ENCODE results near the gene PPP1R37.
"Not testable (repeated sequence)": the region's sequence is repeated elsewhere in the genome, so short reads cannot be mapped to it uniquely, and the experiment has no call there.

PPP1R37 gene

GRCh38 chr19:45095496-45096413 is 2.8 kb downstream of the PPP1R37 start:
- DNase-seq (ENCODE audit: low read depth): no peak

- DNase-seq (ENCODE audit: low read depth): no peak
Observed at GRCh38 chr19:45096700-45097099, 3.7 kb downstream of the PPP1R37 start.

- no peak for DNase-seq (ENCODE audit: low read depth)
Observed at GRCh38 chr19:45097450-45097775, 4.4 kb downstream of the PPP1R37 start.

GRCh38 chr19:45097776-45098520 is 5.0 kb downstream of the PPP1R37 start:
- DNase-seq (ENCODE audit: low read depth): no peak

- DNase-seq (ENCODE audit: low read depth): no peak
Observed at GRCh38 chr19:45098521-45099466, 5.8 kb downstream of the PPP1R37 start.

GRCh38 chr19:45099467-45100191 is 6.7 kb downstream of the PPP1R37 start:
- DNase-seq (ENCODE audit: low read depth): no peak

GRCh38 chr19:45100201-45100600 is 7.2 kb downstream of the PPP1R37 start:
- DNase-seq (ENCODE audit: low read depth): no peak

- no peak for DNase-seq (ENCODE audit: low read depth)
Observed at GRCh38 chr19:45100846-45101252, 7.9 kb downstream of the PPP1R37 start.

- no peak for DNase-seq (ENCODE audit: low read depth)
Observed at GRCh38 chr19:45101806-45102205, 8.8 kb downstream of the PPP1R37 start.

- DNase-seq (ENCODE audit: low read depth): no peak
Observed at GRCh38 chr19:45102481-45102880, 9.5 kb downstream of the PPP1R37 start.

- DNase-seq (ENCODE audit: low read depth): no peak
Observed at GRCh38 chr19:45103156-45103507, 10.2 kb downstream of the PPP1R37 start.

- no peak for DNase-seq (ENCODE audit: low read depth)
Observed at GRCh38 chr19:45103508-45104319, 10.7 kb downstream of the PPP1R37 start.

- no peak for DNase-seq (ENCODE audit: low read depth)
Observed at GRCh38 chr19:45104658-45105349, 11.8 kb downstream of the PPP1R37 start.

GRCh38 chr19:45106363-45106762 is 13.4 kb downstream of the PPP1R37 start:
- DNase-seq (ENCODE audit: low read depth): not testable (repeated sequence)

- DNase-seq (ENCODE audit: low read depth): no peak
Observed at GRCh38 chr19:45107621-45108150, 14.7 kb downstream of the PPP1R37 start.

- DNase-seq (ENCODE audit: low read depth): no peak
Observed at GRCh38 chr19:45110851-45111266, 17.9 kb downstream of the PPP1R37 start.

GRCh38 chr19:45112111-45112827 is 19.3 kb downstream of the PPP1R37 start:
- DNase-seq (ENCODE audit: low read depth): no peak

GRCh38 chr19:45113628-45114027 is 20.6 kb downstream of the PPP1R37 start:
- DNase-seq (ENCODE audit: low read depth): no peak

GRCh38 chr19:45114116-45114515 is 21.1 kb downstream of the PPP1R37 start:
- DNase-seq (ENCODE audit: low read depth): no peak

Measured in stimulated activated CD8-positive, alpha-beta memory T cell treated with anti-CD3 and anti-CD28 coated beads, Interleukin-15, amount 100 ng/mL, for 1 hour (primary cell).